ENCODE data around the gene STARD7.

Gene STARD7

DNA sequence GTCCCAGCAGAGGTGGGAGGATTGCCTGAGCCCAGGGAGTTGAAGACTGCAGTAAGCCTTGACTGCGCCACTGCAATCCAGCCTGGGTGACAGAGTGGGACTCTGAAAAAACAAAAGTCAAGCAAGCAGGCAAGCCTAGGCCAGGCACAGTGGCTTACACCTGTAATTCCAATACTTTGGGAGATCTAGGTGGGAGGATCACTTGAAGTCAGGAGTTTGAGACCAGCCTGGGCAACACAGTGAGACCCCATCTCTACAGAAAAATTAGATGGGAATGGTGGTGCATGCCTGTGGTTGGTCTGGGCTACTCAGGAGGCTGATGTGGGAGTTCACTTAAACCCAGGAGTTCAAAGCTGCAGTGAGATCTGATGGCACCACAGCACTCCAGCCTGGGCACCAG lies 28.6 kb downstream of the STARD7 start:
- TF ChIP-seq, protein P1, sequence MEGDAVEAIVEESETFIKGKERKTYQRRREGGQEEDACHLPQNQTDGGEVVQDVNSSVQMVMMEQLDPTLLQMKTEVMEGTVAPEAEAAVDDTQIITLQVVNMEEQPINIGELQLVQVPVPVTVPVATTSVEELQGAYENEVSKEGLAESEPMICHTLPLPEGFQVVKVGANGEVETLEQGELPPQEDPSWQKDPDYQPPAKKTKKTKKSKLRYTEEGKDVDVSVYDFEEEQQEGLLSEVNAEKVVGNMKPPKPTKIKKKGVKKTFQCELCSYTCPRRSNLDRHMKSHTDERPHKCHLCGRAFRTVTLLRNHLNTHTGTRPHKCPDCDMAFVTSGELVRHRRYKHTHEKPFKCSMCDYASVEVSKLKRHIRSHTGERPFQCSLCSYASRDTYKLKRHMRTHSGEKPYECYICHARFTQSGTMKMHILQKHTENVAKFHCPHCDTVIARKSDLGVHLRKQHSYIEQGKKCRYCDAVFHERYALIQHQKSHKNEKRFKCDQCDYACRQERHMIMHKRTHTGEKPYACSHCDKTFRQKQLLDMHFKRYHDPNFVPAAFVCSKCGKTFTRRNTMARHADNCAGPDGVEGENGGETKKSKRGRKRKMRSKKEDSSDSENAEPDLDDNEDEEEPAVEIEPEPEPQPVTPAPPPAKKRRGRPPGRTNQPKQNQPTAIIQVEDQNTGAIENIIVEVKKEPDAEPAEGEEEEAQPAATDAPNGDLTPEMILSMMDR (IDR thresholded peaks at IDR 0.05; ENCODE audit: poor library complexity, severe bottlenecking) = no peak
- ATAC-seq (ENCODE audit: low read depth) = no peak
- Histone ChIP-seq H3K36me3 (ENCODE audit: low read depth) (peaks cover 4% of the 10 kb centered on the region), H3K27me3 (ENCODE audit: insufficient read depth, poor library complexity, severe bottlenecking) (no peaks in the 10 kb centered on the region), H3K27ac (ENCODE audit: poor library complexity, severe bottlenecking) (no peak overlapping the region), H3K4me1 (ENCODE audit: insufficient read depth, poor library complexity, severe bottlenecking) (no peaks in the 10 kb centered on the region), H3K4me3 (ENCODE audit: severe bottlenecking) (no peak overlapping the region), H3K9me3 (ENCODE audit: severe bottlenecking) (no peaks in the 10 kb centered on the region)
- DNase-seq (ENCODE audit: low spot score) = no peak

DNA sequence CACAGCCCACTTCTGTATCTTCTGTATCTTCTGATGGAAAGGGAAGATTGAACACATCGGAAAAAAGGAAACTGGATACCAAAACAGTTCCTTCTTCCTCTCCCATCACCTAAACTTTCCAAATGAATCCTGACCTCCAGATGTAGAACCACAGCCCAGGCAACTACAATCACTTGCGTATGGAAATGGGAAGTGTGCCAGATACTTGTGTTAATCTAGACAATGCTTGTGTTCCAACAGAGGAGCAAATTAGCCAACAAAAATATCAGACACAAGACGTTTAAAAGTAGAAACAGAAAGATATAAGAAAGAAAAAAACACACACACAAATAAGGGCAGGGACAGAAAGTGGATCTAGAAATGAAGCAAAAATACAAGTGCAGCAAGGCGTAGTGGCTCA lies 32.0 kb downstream of the STARD7 start:
- no peaks in the 10 kb centered on the region for H3K4me1 ChIP-seq (ENCODE audit: insufficient read depth, poor library complexity, severe bottlenecking)
- DNase-seq (ENCODE audit: low spot score) (no peak), ATAC-seq (ENCODE audit: low read depth) (no peak)
- TF ChIP-seq, protein P1 (IDR thresholded peaks at IDR 0.05; ENCODE audit: poor library complexity, severe bottlenecking) = no peak
- no peaks in the 10 kb centered on the region for H3K9me3 ChIP-seq (ENCODE audit: severe bottlenecking)
- H3K27me3 ChIP-seq (ENCODE audit: insufficient read depth, poor library complexity, severe bottlenecking) = no peaks in the 10 kb centered on the region
- no peak overlapping the region for H3K27ac ChIP-seq (ENCODE audit: poor library complexity, severe bottlenecking)
- no peaks in the 10 kb centered on the region for H3K36me3 ChIP-seq (ENCODE audit: low read depth)
- no peak overlapping the region for H3K4me3 ChIP-seq (ENCODE audit: severe bottlenecking)

GRCh38 chr2:96175951-96176350 lies 32.7 kb downstream of the STARD7 start:
- H3K4me1 ChIP-seq (ENCODE audit: insufficient read depth, poor library complexity, severe bottlenecking) = no peaks in the 10 kb centered on the region
- H3K27me3 ChIP-seq (ENCODE audit: insufficient read depth, poor library complexity, severe bottlenecking) = no peaks in the 10 kb centered on the region
- H3K9me3 ChIP-seq (ENCODE audit: severe bottlenecking) = no peaks in the 10 kb centered on the region
- ATAC-seq (ENCODE audit: low read depth) (0 out of 3 replicates have a peak, but pooled peaks have one; percentile 20), DNase-seq (ENCODE audit: low spot score) (no peak)
- H3K4me3 ChIP-seq (ENCODE audit: severe bottlenecking) = no peak overlapping the region
- H3K36me3 ChIP-seq (ENCODE audit: low read depth) = no peaks in the 10 kb centered on the region
- H3K27ac ChIP-seq (ENCODE audit: poor library complexity, severe bottlenecking) = no peak overlapping the region
- TF ChIP-seq, protein P1 (IDR thresholded peaks at IDR 0.05; ENCODE audit: poor library complexity, severe bottlenecking) = no peak

DNA sequence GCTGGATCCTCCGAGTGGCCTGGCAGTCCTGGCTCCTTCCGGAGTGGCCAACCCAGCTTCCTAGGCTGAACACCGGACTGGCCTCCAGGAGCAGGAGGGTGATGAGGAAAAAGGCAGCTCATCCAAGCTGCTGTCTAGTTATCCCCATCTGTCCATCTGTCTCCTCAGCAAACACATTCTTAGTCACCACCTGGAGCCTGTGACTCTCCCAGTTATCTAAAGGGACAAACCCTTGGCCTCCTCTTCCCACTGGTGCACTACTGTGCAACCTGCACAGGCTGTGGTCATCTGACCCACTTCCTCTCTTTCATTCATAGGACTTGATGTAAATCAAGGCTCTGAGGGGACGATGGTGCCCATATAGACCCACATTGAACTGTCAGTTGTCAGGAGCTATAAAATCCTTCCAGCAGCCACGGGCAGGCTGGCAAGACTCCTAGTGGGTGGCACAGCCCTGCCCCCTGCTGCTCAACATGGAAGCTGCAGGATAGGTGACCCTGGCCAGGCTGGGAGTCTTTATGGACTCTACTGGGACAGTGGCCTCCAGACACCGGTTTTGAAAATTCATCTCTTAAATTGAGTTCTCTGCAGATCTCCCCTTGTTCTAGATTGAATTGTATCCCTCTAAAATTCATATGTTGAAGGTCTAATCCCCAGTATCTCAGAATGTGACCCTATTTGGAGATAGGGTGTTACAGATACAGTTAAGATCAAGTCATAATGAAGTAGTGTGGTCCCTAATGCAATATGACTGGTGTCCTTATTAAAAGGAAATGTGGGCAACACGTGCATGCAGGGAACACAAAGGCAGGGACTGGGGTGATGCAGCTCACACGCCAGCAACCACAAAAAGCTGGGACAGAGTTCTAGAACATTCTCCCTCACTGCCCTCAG lies 34.1 kb downstream of the STARD7 start:
- Histone ChIP-seq H3K4me1 (ENCODE audit: insufficient read depth, poor library complexity, severe bottlenecking) (no peaks in the 10 kb centered on the region), H3K27me3 (ENCODE audit: insufficient read depth, poor library complexity, severe bottlenecking) (no peaks in the 10 kb centered on the region), H3K27ac (ENCODE audit: poor library complexity, severe bottlenecking) (no peak overlapping the region), H3K9me3 (ENCODE audit: severe bottlenecking) (no peaks in the 10 kb centered on the region), H3K36me3 (ENCODE audit: low read depth) (no peaks in the 10 kb centered on the region), H3K4me3 (ENCODE audit: severe bottlenecking) (no peak overlapping the region)
- TF ChIP-seq, protein P1 (IDR thresholded peaks at IDR 0.05; ENCODE audit: poor library complexity, severe bottlenecking) = peak; percentile 85
- peak; percentile 84 for ATAC-seq (ENCODE audit: low read depth)
- DNase-seq (ENCODE audit: low spot score) = no peak

- DNase-seq (ENCODE audit: low spot score) = no peak
- Histone ChIP-seq H3K36me3 (ENCODE audit: low read depth) (no peaks in the 10 kb centered on the region), H3K27me3 (ENCODE audit: insufficient read depth, poor library complexity, severe bottlenecking) (no peaks in the 10 kb centered on the region)
These were observed 36.8 kb downstream of the STARD7 start for GRCh38 chr2:96171831-96172230.

More at GRCh38 chr2:96171831-96172230, 36.8 kb downstream of the STARD7 start:
- Histone ChIP-seq H3K4me1 (ENCODE audit: insufficient read depth, poor library complexity, severe bottlenecking) (no peaks in the 10 kb centered on the region), H3K4me3 (ENCODE audit: severe bottlenecking) (no peak overlapping the region), H3K27ac (ENCODE audit: poor library complexity, severe bottlenecking) (no peak overlapping the region), H3K9me3 (ENCODE audit: severe bottlenecking) (no peaks in the 10 kb centered on the region)
- TF ChIP-seq, protein P1 (IDR thresholded peaks at IDR 0.05; ENCODE audit: poor library complexity, severe bottlenecking) = no peak
- no peak for ATAC-seq (ENCODE audit: low read depth)
